HT1080 (cell line): Measurements from ENCODE around the gene EVC. TPM values are rescaled to one million over a fixed set of nuclear protein-coding genes. Genes with fewer than 3 reads are reported as not detected.

Experiments used
- DNase-seq: peaks from one replicate; pipeline ENCODE4 v3.0.0-alpha.2; 2015; ENCODE audit warnings: low read depth
- polyA plus RNA-seq, 2 experiments: library from polyadenylated mRNA; depleted of rRNA; stranded (reverse); fragments of >200 nt; gene quantifications; 2 replicates each; pipeline ENCODE4 v1.2.3, GENCODE V29; 2015
- total RNA-seq: library from RNA; depleted of rRNA; stranded (reverse); fragments of >200 nt; shearing (Covaris generic); gene quantifications from 2 replicates; pipeline ENCODE4 v1.2.3, GENCODE V29; 2014; rRNA removed

Gene EVC
- 12.0 and 13.0 TPM in 2 replicates for total RNA-seq
- 8.4 and 8.8 TPM in 2 replicates for polyA plus RNA-seq (2015; cell fraction: cytosol; rRNA removed)
- polyA plus RNA-seq (2015; cell fraction: nucleus; rRNA removed) = 22.8 and 25.7 TPM in 2 replicates

DNA sequence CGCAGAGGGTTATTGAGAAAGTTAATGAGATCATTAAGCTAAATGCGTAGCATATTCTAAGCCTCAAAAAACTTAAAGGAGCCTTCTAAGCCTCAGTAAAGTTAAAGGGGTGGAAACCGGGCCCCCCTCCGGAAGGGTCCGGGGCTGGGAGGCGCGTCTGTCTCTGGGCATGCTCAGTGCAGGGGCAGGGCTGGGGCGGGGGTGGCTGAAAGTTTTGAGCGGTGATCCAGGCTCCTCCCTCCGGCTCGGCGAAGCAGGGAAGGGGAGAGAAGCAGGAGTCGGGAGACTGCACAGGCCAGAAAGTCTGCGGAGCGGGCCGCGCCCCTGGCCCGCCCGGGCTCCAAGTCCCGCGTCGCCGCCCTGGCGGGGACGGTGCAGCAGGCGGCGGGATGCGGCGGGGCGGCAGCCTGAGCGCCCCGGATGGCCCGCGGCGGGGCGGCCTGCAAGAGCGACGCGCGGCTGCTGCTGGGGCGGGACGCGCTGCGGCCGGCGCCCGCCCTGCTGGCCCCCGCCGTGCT, at the start of gene EVC:
Gene EVC (plus strand): TSS at position 241 of the 518 bp plus-strand sequence. CDS start 180 bp downstream, at position 421.
- peak; percentile 72 for DNase-seq

DNA sequence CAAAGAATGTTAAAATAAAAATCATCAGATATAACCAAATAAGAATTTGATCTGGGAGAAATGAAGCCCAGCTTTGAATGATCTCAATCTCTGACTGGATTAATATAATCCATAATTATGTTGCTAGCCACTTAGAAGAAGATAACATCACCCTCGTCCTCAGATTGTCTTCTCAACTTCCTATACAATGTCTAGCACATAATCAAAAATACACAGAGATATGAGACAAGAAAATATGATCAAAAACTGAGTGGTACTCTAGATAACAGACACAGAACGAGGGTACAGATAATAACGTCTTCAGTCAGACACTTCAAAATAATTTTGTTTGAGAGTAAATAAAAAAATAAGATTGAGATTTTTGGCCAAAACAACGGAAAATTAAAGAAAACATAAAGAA, 49.8 kb upstream of the EVC start:
- no peak for DNase-seq

DNA sequence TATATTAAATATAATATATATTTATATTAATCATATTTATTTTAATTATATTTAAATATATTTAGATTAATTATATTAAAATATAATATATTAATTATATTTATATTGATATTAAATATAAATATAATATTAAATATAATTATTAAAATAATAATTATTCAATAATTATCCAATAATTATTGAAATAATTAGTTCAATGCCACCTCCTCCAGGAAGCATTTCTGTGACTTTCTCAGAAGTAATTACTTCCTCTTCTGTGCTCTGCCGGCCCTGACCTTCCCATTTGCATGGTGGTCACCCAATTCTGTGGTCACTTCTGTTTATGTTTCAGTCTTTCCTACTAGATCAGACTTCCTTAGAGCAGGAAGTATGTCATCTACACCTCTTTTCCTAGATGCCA, 48.4 kb upstream of the EVC start:
- no peak for DNase-seq

- no peak for DNase-seq
These were observed 46.2 kb upstream of the EVC start for GRCh38 chr4:5664778-5665177.

DNA sequence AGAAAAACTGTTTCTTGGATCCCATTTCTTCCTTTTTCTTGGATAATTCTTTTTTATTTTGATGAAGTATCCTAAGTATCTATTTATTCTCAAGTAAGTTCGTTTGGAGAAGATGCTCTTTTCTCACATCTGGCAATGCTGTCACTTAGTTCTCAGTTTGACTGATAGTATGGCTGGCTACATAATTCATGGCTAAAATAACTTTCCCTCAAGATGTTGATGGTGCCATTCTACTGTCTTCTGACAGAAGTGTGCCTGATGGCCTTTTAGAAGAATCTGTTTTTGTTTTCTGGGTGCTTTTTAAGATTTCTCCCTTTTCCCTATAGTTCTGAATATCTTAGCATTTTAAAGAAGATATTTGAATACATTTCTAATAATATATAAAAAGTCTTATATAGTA, 44.3 kb upstream of the EVC start:
- no peak for DNase-seq

- no peak for DNase-seq
These were observed 34.2 kb upstream of the EVC start for GRCh38 chr4:5676763-5677162.

DNA sequence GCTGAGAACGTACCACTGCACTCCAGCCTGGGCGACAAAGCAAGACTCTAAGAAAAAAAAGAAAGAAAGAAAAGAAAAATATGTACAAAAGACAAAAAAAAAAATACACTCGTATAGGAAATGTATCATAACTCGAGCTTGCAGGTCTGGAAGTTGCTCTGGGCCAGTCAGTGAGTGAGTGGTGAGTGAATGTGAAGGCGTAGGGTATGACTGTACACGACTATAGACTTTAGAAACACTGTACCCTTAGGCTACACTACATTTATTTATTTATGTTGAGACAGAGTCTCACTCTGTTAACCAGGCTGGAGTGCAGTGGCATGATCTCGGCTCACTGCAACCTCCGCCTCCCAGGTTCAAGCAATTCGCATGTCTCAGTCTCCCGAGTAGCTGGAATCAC, 32.0 kb upstream of the EVC start:
- DNase-seq = peak; percentile 18

DNA sequence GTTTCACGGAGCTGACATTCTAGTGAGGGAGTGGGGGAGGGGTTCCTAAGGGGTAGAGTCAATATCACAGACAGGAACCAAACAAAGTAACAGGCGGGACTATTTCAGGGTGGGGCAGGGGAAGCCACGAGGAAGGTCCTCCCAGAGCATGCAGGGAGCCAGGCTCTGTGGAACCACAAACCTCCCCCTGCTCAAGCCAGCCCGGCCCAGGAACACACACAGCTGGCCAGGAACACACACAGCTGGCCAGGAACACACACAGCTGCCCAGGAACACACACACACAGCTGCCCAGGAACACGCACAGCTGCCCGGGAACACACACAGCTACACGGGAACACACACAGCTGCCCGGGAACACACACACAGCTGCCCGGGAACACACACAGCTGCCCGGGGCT, 27.4 kb upstream of the EVC start:
- no peak for DNase-seq

GRCh38 chr4:5685296-5685695, 25.7 kb upstream of the EVC start:
- DNase-seq = no peak

DNA sequence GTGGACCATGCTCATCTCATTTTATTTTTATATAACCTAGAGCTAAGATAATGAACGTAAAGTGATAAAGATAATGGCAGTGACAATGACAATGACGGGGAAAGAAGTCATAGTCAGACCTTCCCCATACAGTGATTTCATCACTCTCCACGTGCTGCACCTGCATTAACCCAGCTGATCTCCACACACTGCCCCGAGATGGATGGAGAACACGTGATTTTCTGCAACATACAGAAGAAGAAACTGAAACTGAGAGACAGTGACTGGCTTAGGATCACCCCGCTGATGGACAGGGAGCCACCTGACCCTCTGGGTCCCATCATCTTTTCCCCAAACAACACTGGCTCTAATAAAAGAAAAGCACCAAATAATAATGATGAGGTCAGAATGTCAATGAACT, 24.7 kb upstream of the EVC start:
- no peak for DNase-seq

- no peak for DNase-seq
These were observed 21.9 kb upstream of the EVC start for GRCh38 chr4:5689065-5689464.

- no peak for DNase-seq
These were observed 19.4 kb upstream of the EVC start for GRCh38 chr4:5691491-5692132.

GRCh38 chr4:5693871-5694270, 17.1 kb upstream of the EVC start:
- no peak for DNase-seq

DNA sequence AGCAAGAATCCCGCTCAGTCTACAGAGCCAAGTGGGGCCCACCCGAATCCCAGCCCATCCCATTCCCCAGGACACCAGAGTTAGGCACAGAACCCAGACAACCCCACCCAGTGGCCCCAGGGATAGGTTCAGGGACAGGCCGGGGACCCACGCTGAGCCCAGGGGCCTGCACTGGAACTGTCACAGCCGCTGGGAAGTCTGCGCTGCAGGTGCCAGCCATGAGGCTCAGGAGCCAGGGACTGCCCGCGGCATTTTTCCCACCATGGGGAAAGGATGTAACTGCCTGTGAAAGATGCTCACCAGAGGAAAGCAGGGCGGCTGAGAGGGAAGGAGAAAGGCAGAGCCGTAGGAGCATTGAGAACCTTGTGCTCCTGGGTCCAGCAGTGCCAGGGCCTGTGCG, 14.7 kb upstream of the EVC start:
- no peak for DNase-seq

DNA sequence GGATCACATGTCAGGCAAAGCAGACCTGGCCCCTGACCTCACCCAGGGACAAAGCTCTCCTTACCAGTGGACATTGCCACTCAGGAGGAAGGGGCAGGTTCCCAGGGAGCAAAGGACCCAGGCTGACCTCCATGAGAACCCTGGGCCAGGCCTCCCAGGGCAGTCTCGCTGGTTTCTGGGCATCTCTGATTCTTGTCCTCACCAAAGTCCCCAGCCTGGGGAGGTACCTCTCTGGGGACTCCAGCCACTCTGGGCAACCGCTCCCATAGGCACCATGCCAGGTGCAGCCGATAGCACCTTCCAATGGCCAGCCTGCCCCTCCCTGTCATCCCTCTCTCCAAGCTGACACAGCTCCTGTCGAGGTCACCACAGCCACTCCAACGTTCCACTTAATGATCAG, 10.5 kb upstream of the EVC start:
- no peak for DNase-seq

DNA sequence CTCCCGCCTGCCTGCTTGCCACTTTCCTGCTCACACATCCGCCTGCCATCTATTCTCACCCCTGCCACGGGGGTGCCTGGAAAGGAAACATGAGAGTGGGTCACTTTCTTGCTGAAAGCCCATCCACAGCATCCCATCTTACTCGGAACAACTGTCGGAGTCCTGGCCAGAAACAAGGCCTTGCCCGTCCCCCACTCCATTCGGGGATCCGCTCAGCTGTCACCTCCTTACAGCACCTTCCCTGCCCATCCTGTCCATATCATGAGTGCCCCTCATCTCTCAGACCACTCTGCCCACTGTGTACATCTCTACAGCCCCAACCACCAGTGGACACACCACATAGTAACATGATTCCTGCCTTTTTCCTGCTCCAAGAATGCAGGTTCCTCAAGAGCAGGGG, 9.0 kb upstream of the EVC start:
- DNase-seq = no peak

- no peak for DNase-seq
These were observed 7.2 kb upstream of the EVC start for GRCh38 chr4:5703831-5704230.

- DNase-seq = no peak
These were observed 6.7 kb upstream of the EVC start for GRCh38 chr4:5704276-5704675.

GRCh38 chr4:5705647-5706320, 5.2 kb upstream of the EVC start:
- no peak for DNase-seq

DNA sequence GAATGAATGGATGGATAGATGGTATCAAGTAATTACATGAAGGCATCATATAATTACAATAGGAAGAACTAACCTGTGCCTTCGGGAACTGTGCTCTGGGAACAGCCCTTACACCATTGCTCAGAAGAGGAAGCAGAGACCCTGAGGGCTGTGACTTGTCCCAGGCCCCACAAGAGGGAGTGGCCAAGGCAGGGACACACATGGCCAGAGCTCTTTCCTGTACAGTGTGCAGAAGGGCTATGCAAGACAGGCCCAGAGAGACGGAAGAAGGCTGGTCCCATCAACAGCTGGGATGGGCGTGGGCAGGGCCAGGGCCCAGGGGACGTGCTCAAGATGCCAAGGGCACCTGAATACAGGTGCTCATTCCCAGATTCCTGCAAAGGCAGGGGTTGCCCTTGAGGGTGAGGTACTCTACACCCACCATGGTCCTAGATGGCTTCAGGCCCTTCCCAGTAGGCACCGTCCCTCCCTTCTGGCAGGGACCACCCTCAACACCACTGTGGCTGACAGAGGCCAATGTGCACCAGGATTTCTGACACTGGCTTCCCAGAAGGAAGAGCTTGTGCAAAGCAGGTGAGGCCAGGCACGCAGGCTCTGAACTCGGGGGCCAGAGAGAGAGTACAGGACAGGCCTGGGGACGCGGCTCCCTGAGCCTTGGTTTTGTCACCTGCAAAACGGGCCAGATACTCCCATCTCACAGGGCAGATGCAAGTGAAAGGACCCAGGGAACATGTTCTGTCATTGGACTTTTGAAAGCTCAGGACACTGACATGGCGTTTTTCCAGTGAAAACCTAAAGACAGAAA, 4.3 kb upstream of the EVC start:
- DNase-seq = no peak

GRCh38 chr4:5707366-5707765, 3.6 kb upstream of the EVC start:
- no peak for DNase-seq
